B cell (primary cell): ENCODE data around the gene PTPRO. TPM values are rescaled to one million over a fixed set of nuclear protein-coding genes. Genes with fewer than 3 reads are reported as not detected.

ENCODE experiments used
- ATAC-seq: fragments of 200-7000 bp; cut with Tn5 transposase; one replicate; pipeline ENCODE4 v1.10.0; 2021; ENCODE audit warnings: low read depth, mild to moderate bottlenecking, moderate number of reproducible peaks, moderate library complexity
- CTCF ChIA-PET: fragments of 350-600 bp; sonication (Branson Sonifier 250); formaldehyde crosslinking; loops from one replicate; lab custom pipeline; 2021; ENCODE audit warnings: antibody characterized with exemption, inconsistent platforms; lab: Charles Lee
- POLR2A ChIA-PET: fragments of 350-600 bp; sonication (Branson Sonifier 250); formaldehyde crosslinking; loops from one replicate; lab custom pipeline; 2021; ENCODE audit warnings: antibody characterized with exemption; lab: Charles Lee
- DNase-seq: peaks from one replicate; pipeline ENCODE4 v3.0.0; 2013
- H2AFZ ChIP-seq: 2 replicates; pipeline ENCODE4 v1.6.1; 2012; ENCODE audit warnings: mild to moderate bottlenecking, low read depth, low read length; ENCODE audit not compliant: insufficient read depth, poor library complexity, severe bottlenecking
- H3K27ac ChIP-seq, 2 donors: 1 replicate in 1 of 2; 2 replicates in 1 of 2; pipeline ENCODE4 v1.5.1; 2012 to 2013; ENCODE audit warnings: low read length in 2 of 2, mild to moderate bottlenecking in 2 of 2, moderate library complexity in 1 of 2
- H3K27me3 ChIP-seq, 4 experiments: fragments of 200-600 bp in 1 of 4; sonication (generic) in 1 of 4; replicated peaks in 1 of 4; 1 replicate in 2 of 4; 2 replicates in 2 of 4; pipeline versions ENCODE4 v1.6.1 to v1.7.0; 2013 to 2016; ENCODE audit warnings: low read length in 3 of 4, mild to moderate bottlenecking in 2 of 4, mixed read lengths in 1 of 4, moderate library complexity in 1 of 4; ENCODE audit not compliant: insufficient read depth in 4 of 4, control insufficient read depth in 3 of 4; ENCODE audit errors: control extremely low read depth in 1 of 4
- H3K36me3 ChIP-seq, 2 experiments: replicated peaks in 1 of 2; 1 replicate in 1 of 2; 2 replicates in 1 of 2; pipeline versions ENCODE4 v1.6.1 to v1.7.1; 2013; ENCODE audit warnings: low read length in 1 of 2; ENCODE audit not compliant: insufficient read depth in 2 of 2, control insufficient read depth in 1 of 2; ENCODE audit errors: control extremely low read depth in 1 of 2, extremely low read depth in 1 of 2
- H3K4me1 ChIP-seq, 2 donors: fragments of 200-600 bp in 1 of 2; sonication (generic) in 1 of 2; 1 replicate in 1 of 2; 2 replicates in 1 of 2; pipeline versions ENCODE4 v1.5.1 to v1.6.1; 2013 to 2017; ENCODE audit warnings: low read length in 2 of 2; ENCODE audit not compliant: control insufficient read depth in 2 of 2, insufficient read depth in 2 of 2
- H3K4me2 ChIP-seq: replicated peaks from 2 replicates; pipeline ENCODE3; 2012; ENCODE audit warnings: mild to moderate bottlenecking, low read depth, low read length; ENCODE audit not compliant: poor library complexity, severe bottlenecking
- H3K4me3 ChIP-seq, 5 experiments: fragments of 200-600 bp in 1 of 5; sonication (generic) in 1 of 5; 1 replicate in 3 of 5; 2 replicates in 2 of 5; pipeline versions ENCODE4 v1.5.1 to v1.7.0; 2011 to 2016; ENCODE audit warnings: low read length in 4 of 5, mild to moderate bottlenecking in 4 of 5, low read depth in 2 of 5, control low read depth in 1 of 5, moderate library complexity in 1 of 5; ENCODE audit not compliant: insufficient read depth in 1 of 5; ENCODE audit errors: control extremely low read depth in 1 of 5, extremely low read depth in 1 of 5
- H3K79me2 ChIP-seq: fragments of 200-600 bp; sonication (generic); one replicate; pipeline ENCODE4 v1.6.0; 2016; ENCODE audit warnings: low read length; ENCODE audit not compliant: control insufficient read depth, insufficient read depth
- H3K9ac ChIP-seq: fragments of 200-600 bp; sonication (generic); 2 replicates; pipeline ENCODE4 v1.6.1; 2017; ENCODE audit warnings: mild to moderate bottlenecking, low read length, moderate library complexity
- H3K9me3 ChIP-seq, 3 donors: one replicate each; pipeline versions ENCODE4 v1.6.1 to v1.7.1; 2013; ENCODE audit warnings: low read length in 2 of 3; ENCODE audit not compliant: control insufficient read depth in 2 of 3, insufficient read depth in 1 of 3; ENCODE audit errors: control extremely low read depth in 1 of 3
- H4K20me1 ChIP-seq: 2 replicates; pipeline ENCODE4 v1.6.0; 2012; ENCODE audit warnings: mild to moderate bottlenecking, low read length; ENCODE audit not compliant: insufficient read depth, control insufficient read depth, poor library complexity, severe bottlenecking
- H3K27ac Mint-ChIP-seq: one replicate; pipeline ENCODE4 v1.8.0; 2021; ENCODE audit warnings: mixed read lengths
- H3K27me3 Mint-ChIP-seq: one replicate; pipeline ENCODE4 v1.8.0; 2021; ENCODE audit warnings: mixed read lengths
- H3K4me1 Mint-ChIP-seq: one replicate; pipeline ENCODE4 v1.8.0; 2021; ENCODE audit warnings: mixed read lengths
- H3K4me3 Mint-ChIP-seq: one replicate; pipeline ENCODE4 v1.8.0; 2021; ENCODE audit warnings: mixed read lengths
- H3K9me3 Mint-ChIP-seq: one replicate; pipeline ENCODE4 v1.8.0; 2022; ENCODE audit warnings: mixed read lengths; ENCODE audit not compliant: insufficient read depth
- EZH2 ChIP-seq: IDR thresholded peaks from 2 replicates; pipeline ENCODE4 v1.6.1; 2012; ENCODE audit warnings: borderline replicate concordance, low read depth, mild to moderate bottlenecking, moderate library complexity, low read length; ENCODE audit not compliant: insufficient read depth, poor library complexity, severe bottlenecking
- WGBS: methylation state at CpG from one replicate; pipeline ENCODE4 v1.1.5; 2013; ENCODE audit warnings: missing lambda C conversion rate; ENCODE audit not compliant: insufficient coverage; 5-methylcytosine and 5-hydroxymethylcytosine counted together
- intact Hi-C: fragments of 100-400 bp; cut with micrococcal nuclease; formaldehyde crosslinking; loops from one replicate; pipeline ENCODE4 v1.10.0; 2022
- polyA plus RNA-seq: library from polyadenylated mRNA; depleted of rRNA; stranded (reverse); fragments of >200 nt; gene quantifications from 2 replicates; pipeline ENCODE4 v1.2.3, GENCODE V29; 2012
- total RNA-seq, 2 donors: library from RNA; stranded (reverse); fragments of 120-200 nt in 1 of 2; gene quantifications; 1 replicate in 1 of 2; 2 replicates in 1 of 2; pipeline versions ENCODE4 v1.2.3 to v1.2.4, GENCODE V29; 2013 to 2022
- TF ChIP-seq, protein P1 (sequence below): fragments of 200-600 bp; IDR thresholded peaks from one replicate; pipeline ENCODE4 v1.8.0; 2022; ENCODE audit warnings: antibody characterized with exemption, mild to moderate bottlenecking

The PTPRO gene
- total and polyA plus RNA-seq, 2 donors (not counting 1 experiment from before 2014, with no cell fraction given): 23.1 to 23.6 TPM

- peaks cover 0 to 5% (median 1%) of the 10 kb centered on the region in 3 donors for H3K9me3 ChIP-seq
- H3K9ac ChIP-seq: no peak overlapping the region
- H3K4me1 ChIP-seq: peaks cover 0 to 5% of the 10 kb centered on the region in 2 donors
- H4K20me1 ChIP-seq: no peaks in the 10 kb centered on the region
- Mint-ChIP-seq H3K27ac (no peak overlapping the region), H3K9me3 (peaks cover 6% of the 10 kb centered on the region), H3K4me1 (peaks cover 8% of the 10 kb centered on the region), H3K27me3 (peaks cover 37% of the 10 kb centered on the region), H3K4me3 (no peak overlapping the region)
- no peak overlapping the region for H3K4me3 ChIP-seq
- no peak overlapping the region for H3K27ac ChIP-seq
- H3K27me3 ChIP-seq: no peaks in the 10 kb centered on the region
- ChIA-PET CTCF (interaction anchor here (0.9 kb wide), 1 partner anchor 88 kb away, joined by 3 read pairs; no protein-coding TSS in a partner anchor), POLR2A (no interaction called here)
- intact Hi-C loops: no loop called here
- TF ChIP-seq, protein P1, sequence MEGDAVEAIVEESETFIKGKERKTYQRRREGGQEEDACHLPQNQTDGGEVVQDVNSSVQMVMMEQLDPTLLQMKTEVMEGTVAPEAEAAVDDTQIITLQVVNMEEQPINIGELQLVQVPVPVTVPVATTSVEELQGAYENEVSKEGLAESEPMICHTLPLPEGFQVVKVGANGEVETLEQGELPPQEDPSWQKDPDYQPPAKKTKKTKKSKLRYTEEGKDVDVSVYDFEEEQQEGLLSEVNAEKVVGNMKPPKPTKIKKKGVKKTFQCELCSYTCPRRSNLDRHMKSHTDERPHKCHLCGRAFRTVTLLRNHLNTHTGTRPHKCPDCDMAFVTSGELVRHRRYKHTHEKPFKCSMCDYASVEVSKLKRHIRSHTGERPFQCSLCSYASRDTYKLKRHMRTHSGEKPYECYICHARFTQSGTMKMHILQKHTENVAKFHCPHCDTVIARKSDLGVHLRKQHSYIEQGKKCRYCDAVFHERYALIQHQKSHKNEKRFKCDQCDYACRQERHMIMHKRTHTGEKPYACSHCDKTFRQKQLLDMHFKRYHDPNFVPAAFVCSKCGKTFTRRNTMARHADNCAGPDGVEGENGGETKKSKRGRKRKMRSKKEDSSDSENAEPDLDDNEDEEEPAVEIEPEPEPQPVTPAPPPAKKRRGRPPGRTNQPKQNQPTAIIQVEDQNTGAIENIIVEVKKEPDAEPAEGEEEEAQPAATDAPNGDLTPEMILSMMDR: no peak
- no peak for TF ChIP-seq EZH2
- no peak for ATAC-seq
- H2AFZ ChIP-seq: no peak overlapping the region
- no peaks in the 10 kb centered on the region for H3K36me3 ChIP-seq
- H3K4me2 ChIP-seq: no peak overlapping the region
- DNase-seq: no peak
- no peaks in the 10 kb centered on the region for H3K79me2 ChIP-seq
Measured at GRCh38 chr12:15496738-15497137, 174.4 kb downstream of the PTPRO start.

DNA sequence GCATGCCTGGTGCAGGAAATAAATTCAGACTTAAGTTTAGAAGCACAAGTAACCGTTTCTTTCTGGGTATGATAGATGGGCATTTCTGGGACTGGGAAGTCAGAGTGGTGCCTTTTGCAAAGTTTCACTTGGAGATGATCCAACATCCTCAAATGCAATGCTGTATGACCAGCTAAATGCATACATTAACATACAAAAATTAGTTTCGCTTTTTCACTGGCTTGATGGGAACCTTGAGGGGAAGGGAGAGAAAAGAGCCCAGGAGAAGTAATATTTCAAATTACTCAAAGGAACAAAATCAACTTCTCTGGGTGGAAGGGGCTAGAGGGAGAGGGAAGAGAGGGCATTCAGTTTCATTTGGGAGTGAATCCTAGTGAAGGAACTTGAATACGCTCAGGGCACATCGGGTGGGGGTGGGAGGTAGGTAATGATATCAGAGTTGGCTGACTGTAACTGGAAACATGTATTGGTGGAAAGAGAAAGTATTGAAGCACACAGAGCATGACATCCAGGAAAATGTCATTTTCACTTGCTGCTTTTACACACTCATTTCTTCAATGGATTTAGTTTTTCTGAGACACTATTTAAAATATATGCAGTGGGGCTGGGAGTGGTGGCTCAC is 175.5 kb downstream of the PTPRO start:
- no peak overlapping the region for H3K4me2 ChIP-seq
- CTCF ChIA-PET: interaction anchor here (0.9 kb wide), 1 partner anchor 87 kb away, joined by 3 read pairs; no protein-coding TSS in a partner anchor

More for the DNA sequence above, 175.5 kb downstream of the PTPRO start:
- Histone ChIP-seq H3K79me2 (no peaks in the 10 kb centered on the region), H3K4me1 (peaks cover 0 to 5% of the 10 kb centered on the region in 2 donors), H3K27ac (no peak overlapping the region), H3K27me3 (no peaks in the 10 kb centered on the region), H3K36me3 (no peaks in the 10 kb centered on the region), H3K9ac (no peak overlapping the region), H3K4me3 (no peak overlapping the region), H3K9me3 (peaks cover 0 to 3% (median 1%) of the 10 kb centered on the region in 3 donors), H2AFZ (no peak overlapping the region), H4K20me1 (no peaks in the 10 kb centered on the region)
- TF ChIP-seq, protein P1: no peak
- TF ChIP-seq EZH2: no peak
- Mint-ChIP-seq H3K9me3 (peaks cover 4% of the 10 kb centered on the region), H3K27ac (no peak overlapping the region), H3K27me3 (peaks cover 30% of the 10 kb centered on the region), H3K4me1 (peaks cover 8% of the 10 kb centered on the region), H3K4me3 (no peak overlapping the region)
- POLR2A ChIA-PET: no interaction called here
- intact Hi-C loops: no loop called here
- no peak for ATAC-seq
- WGBS: 65% methylated on average over 2 of the region's 4 CpGs
- DNase-seq: no peak
